HepG2 (cell line): ENCODE results near the gene PMM2. TPM values are rescaled to one million over a fixed set of nuclear protein-coding genes. Genes with fewer than 3 reads are reported as not detected.
A peak's percentile ranks its signal among the peaks of the same experiment; 100 is the strongest.

ENCODE experiments used
- ATAC-seq: fragments of 200-7000 bp; cut with Tn5 transposase; 3 replicates; pipeline ENCODE4 v1.9.1; 2020; ENCODE audit warnings: mild to moderate bottlenecking, moderate library complexity
- BruUV-seq: library from RNA; stranded (reverse); fragments of 400-500 nt; replicated peaks from 2 replicates; lab custom pipeline; 2021; lab: Mats Ljungman, UMichigan
- CTCF ChIA-PET: fragments of 300-600 bp; formaldehyde crosslinking; extraction: SDS; loops from one replicate; lab custom pipeline; 2021; ENCODE audit warnings: low total read pairs, inconsistent platforms, low intra/inter-chr PET ratio; lab: Yijun Ruan, JAX
- POLR2A ChIA-PET: fragments of 350-600 bp; sonication (Branson Sonifier 250); formaldehyde crosslinking; loops from one replicate; lab custom pipeline; 2020; ENCODE audit warnings: antibody characterized with exemption, inconsistent platforms; lab: Yijun Ruan, JAX
- DNase-seq: peaks from one replicate; pipeline ENCODE4 v3.0.0-alpha.2; 2015; ENCODE audit warnings: low spot score
- FAIRE-seq: peaks from 3 replicates; lab custom pipeline; 2011; peaks lifted over from hg19 to GRCh38; lab: Jason Lieb, UNC
- H2AFZ ChIP-seq: one replicate; pipeline ENCODE4 v1.6.1; 2011; ENCODE audit warnings: low read length, inconsistent platforms
- H3K27ac ChIP-seq: fragments of 300-600 bp; 3 replicates; pipeline ENCODE4 v1.8.0; 2011; ENCODE audit warnings: mixed run types, mild to moderate bottlenecking, mixed read lengths, low read length, inconsistent platforms; ENCODE audit not compliant: insufficient read depth; ENCODE audit errors: extremely low read length
- H3K27me3 ChIP-seq, 2 experiments: fragments of 200-600 bp in 1 of 2; 2 replicates in 1 of 2; 3 replicates in 1 of 2; pipeline versions ENCODE4 v1.6.0 to v1.8.0; 2011; ENCODE audit warnings: low read length in 2 of 2, mild to moderate bottlenecking in 2 of 2, moderate library complexity in 2 of 2, inconsistent platforms in 1 of 2; ENCODE audit not compliant: insufficient read depth in 2 of 2, control insufficient read depth in 1 of 2
- H3K36me3 ChIP-seq, 2 experiments: fragments of 200-600 bp in 1 of 2; replicated peaks in 1 of 2; 2 replicates in 1 of 2; 3 replicates in 1 of 2; pipeline versions ENCODE4 v1.5.1 to v1.8.0; 2011; ENCODE audit warnings: low read length in 2 of 2, inconsistent platforms in 1 of 2; ENCODE audit not compliant: insufficient read depth in 2 of 2, control insufficient read depth in 1 of 2
- H3K4me1 ChIP-seq: 2 replicates; pipeline ENCODE4 v1.5.1; 2012; ENCODE audit warnings: low read length, inconsistent platforms; ENCODE audit not compliant: insufficient read depth
- H3K4me2 ChIP-seq: 2 replicates; pipeline ENCODE4 v1.6.0; 2011; ENCODE audit warnings: low read depth, low read length, inconsistent platforms
- H3K4me3 ChIP-seq, 3 experiments: fragments of 200-600 bp in 1 of 3; sonication (generic), shearing (Covaris generic) in 1 of 3; replicated peaks in 1 of 3; 2 replicates each; pipeline ENCODE4 v1.5.1; 2011 to 2016; ENCODE audit warnings: low read length in 3 of 3, inconsistent platforms in 2 of 3, low read depth in 2 of 3, mild to moderate bottlenecking in 2 of 3, control low read depth in 1 of 3, mixed read lengths in 1 of 3; ENCODE audit not compliant: insufficient read depth in 1 of 3
- H3K79me2 ChIP-seq: one replicate; pipeline ENCODE4 v1.6.1; 2011; ENCODE audit warnings: low read length, inconsistent platforms; ENCODE audit not compliant: insufficient read depth
- H3K9ac ChIP-seq: 2 replicates; pipeline ENCODE4 v1.6.0; 2011; ENCODE audit warnings: mild to moderate bottlenecking, low read depth, low read length, inconsistent platforms; ENCODE audit not compliant: insufficient read depth
- H3K9me3 ChIP-seq: 2 replicates; pipeline ENCODE4 v1.5.1; 2012; ENCODE audit warnings: mild to moderate bottlenecking, low read length
- H4K20me1 ChIP-seq: 2 replicates; pipeline ENCODE4 v1.6.0; 2011; ENCODE audit warnings: inconsistent platforms, mild to moderate bottlenecking, low read length, moderate library complexity; ENCODE audit not compliant: insufficient read depth
- AGO2 ChIP-seq: fragments of 200-400 bp; formaldehyde crosslinking; optimal IDR thresholded peaks from 2 replicates; pipeline ENCODE3; 2017; ENCODE audit warnings: mild to moderate bottlenecking, low read depth, low read length, moderate library complexity
- ATF7-NPFF ChIP-seq: sonication (generic); formaldehyde crosslinking; IDR thresholded peaks from 2 replicates; pipeline ENCODE4 v1.8.1; 2023; ENCODE audit warnings: mild to moderate bottlenecking, low read depth, missing genetic modification reagents, moderate library complexity
- CCDC6 ChIP-seq: sonication (generic); formaldehyde crosslinking; IDR thresholded peaks from 2 replicates; pipeline ENCODE4 v1.8.1; 2022; ENCODE audit warnings: mild to moderate bottlenecking, missing genetic modification reagents, moderate library complexity
- CSRNP1 ChIP-seq: sonication (generic); formaldehyde crosslinking; IDR thresholded peaks from 2 replicates; pipeline ENCODE4 v1.8.1; 2023; ENCODE audit warnings: mild to moderate bottlenecking, missing genetic modification reagents
- FOXA1 ChIP-seq, 2 experiments: fragments of 450-650 bp in 1 of 2; sonication (generic) in 1 of 2; formaldehyde crosslinking in 1 of 2; IDR thresholded peaks; 2 replicates each; pipeline versions ENCODE4 v1.4.0 to v1.6.1; 2016 to 2020; ENCODE audit warnings: missing genetic modification reagents in 1 of 2
- KLF16 ChIP-seq, 2 experiments: sonication (generic) in 1 of 2; formaldehyde crosslinking in 1 of 2; IDR thresholded peaks; 2 replicates each; pipeline versions ENCODE4 v1.6.1 to v1.8.0; 2016 to 2023; ENCODE audit warnings: missing genetic modification reagents in 2 of 2, missing compliant biosample characterization in 1 of 2
- KMT2B ChIP-seq: IDR thresholded peaks from 2 replicates; pipeline ENCODE4 v1.6.1; 2016; ENCODE audit warnings: missing genetic modification reagents, missing compliant biosample characterization
- MZF1 ChIP-seq: sonication (generic); formaldehyde crosslinking; IDR thresholded peaks from 2 replicates; pipeline ENCODE4 v1.8.1; 2023; ENCODE audit warnings: mild to moderate bottlenecking, missing genetic modification reagents, borderline replicate concordance
- POLR2AphosphoS5 ChIP-seq: IDR thresholded peaks from 2 replicates; pipeline ENCODE4 v1.6.1; 2012; ENCODE audit warnings: low read depth, low read length
- RBFOX2 ChIP-seq: fragments of 200-400 bp; formaldehyde crosslinking; IDR thresholded peaks from 2 replicates; pipeline ENCODE4 v1.6.1; 2017; ENCODE audit warnings: low read depth, mild to moderate bottlenecking, low read length
- RBM22 ChIP-seq: fragments of 200-400 bp; formaldehyde crosslinking; optimal IDR thresholded peaks from 2 replicates; pipeline ENCODE3; 2017; ENCODE audit warnings: mild to moderate bottlenecking, low read length, moderate library complexity
- REPIN1 ChIP-seq: sonication (generic); formaldehyde crosslinking; IDR thresholded peaks from 2 replicates; pipeline ENCODE4 v1.8.0; 2022; ENCODE audit warnings: missing genetic modification reagents, low read depth, mild to moderate bottlenecking, borderline replicate concordance
- SCMH1 ChIP-seq: sonication (generic); formaldehyde crosslinking; IDR thresholded peaks from 2 replicates; pipeline ENCODE4 v1.9.0; 2021; ENCODE audit warnings: missing genetic modification reagents, mild to moderate bottlenecking, borderline replicate concordance
- ZNF253 ChIP-seq: sonication (generic); formaldehyde crosslinking; IDR thresholded peaks from 2 replicates; pipeline ENCODE4 v1.8.0; 2022; ENCODE audit warnings: mild to moderate bottlenecking, missing genetic modification reagents, borderline replicate concordance
- ZNF780A ChIP-seq: sonication (generic); formaldehyde crosslinking; IDR thresholded peaks from 2 replicates; pipeline ENCODE4 v1.8.0; 2022; ENCODE audit warnings: mild to moderate bottlenecking, missing genetic modification reagents, moderate library complexity
- WGBS: methylation state at CpG from one replicate; pipeline ENCODE4 v1.1.6; 2017; ENCODE audit warnings: low lambda C conversion rate; 5-methylcytosine and 5-hydroxymethylcytosine counted together
- in situ Hi-C: cut with HindIII; loops from 2 replicates; pipeline ENCODE4 v1.10.0; 2017; ENCODE audit warnings: low pct_unique_long_range_greater_than_20kb; ENCODE audit not compliant: extremely low pct_ligation_motif_present
- intact Hi-C: fragments of 100-400 bp; cut with micrococcal nuclease; formaldehyde crosslinking; loops from one replicate; pipeline ENCODE4 v1.10.0; 2022; ENCODE audit not compliant: unreplicated experiment
- polyA plus RNA-seq, 8 experiments: library from polyadenylated mRNA; depleted of rRNA in 3 of 8; stranded (reverse) in 7 of 8; unstranded in 1 of 8; fragments of >200 nt; fragmentation: Illumina TruSeq in 4 of 8; extraction: Trizol in 4 of 8; gene quantifications; 2 replicates each; pipeline versions ENCODE4 v1.2.1 to v1.2.3, GENCODE V29; 2011 to 2016; ENCODE audit warnings: low read depth in 4 of 8, missing spikeins in 1 of 8, mixed read lengths in 1 of 8; ENCODE audit not compliant: insufficient read depth in 1 of 8
- total RNA-seq, 5 experiments: library from RNA; depleted of rRNA; stranded (reverse); fragments of >200 nt; fragmentation: Illumina TruSeq; extraction: Trizol; gene quantifications; 2 replicates each; pipeline ENCODE4 v1.2.3, GENCODE V29; 2016; ENCODE audit warnings: low read depth in 1 of 5

PMM2 gene
- total and polyA plus RNA-seq, 2 of the 13 experiments (the other 11 are each of a cell fraction or from before 2014, with no cell fraction given): 52.2 to 93.7 TPM

GRCh38 chr16:8812162-8812843 is 14.7 kb downstream of the PMM2 start:
- Histone ChIP-seq H3K9me3 (no peaks in the 10 kb centered on the region), H3K9ac (no peak overlapping the region), H3K4me2 (no peak overlapping the region), H3K27ac (no peak overlapping the region), H3K27me3 (no peaks in the 10 kb centered on the region), H3K4me1 (no peaks in the 10 kb centered on the region), H2AFZ (no peak overlapping the region), H3K79me2 (peaks cover 4% of the 10 kb centered on the region), H3K4me3 (no peak overlapping the region), H3K36me3 (peaks cover 59 to 94% of the 10 kb centered on the region in 2 experiments), H4K20me1 (no peaks in the 10 kb centered on the region)
- intact Hi-C loops (no loop called here), in situ Hi-C loops (no loop called here)
- no TSS peak for BruUV-seq
- 87% methylated on average over 12 of the region's 12 CpGs for WGBS
- no peak for TF ChIP-seq CSRNP1 (CRISPR knock-in tag)
- TF ChIP-seq FOXA1 (IDR thresholded peaks at IDR 0.05): no peak
- 0 out of 2 replicates have a peak, but pooled peaks have one; percentile 23 for TF ChIP-seq FOXA1 (CRISPR knock-in tag; IDR thresholded peaks at IDR 0.05)
- TF ChIP-seq RBFOX2: peak; percentile 59
- POLR2A ChIA-PET: no interaction called here
- no peak for FAIRE-seq
- CTCF ChIA-PET: no interaction called here
- ATAC-seq: no peak
- no peak for DNase-seq

GRCh38 chr16:8814095-8814806 is 16.6 kb downstream of the PMM2 start:
- no peaks in the 10 kb centered on the region for H3K9me3 ChIP-seq
- H3K27me3 ChIP-seq: no peaks in the 10 kb centered on the region
- H2AFZ ChIP-seq: no peak overlapping the region
- DNase-seq (no peak), FAIRE-seq (no peak), ATAC-seq (no peak)
- H3K36me3 ChIP-seq: peaks cover 54 to 91% of the 10 kb centered on the region in 2 experiments
- no peak overlapping the region for H3K27ac ChIP-seq
- ChIA-PET CTCF (no interaction called here), POLR2A (interaction anchor here (1.2 kb wide), 1 partner anchor 138 kb away, joined by 5 read pairs; no protein-coding TSS in a partner anchor)
- WGBS: 91% methylated on average over 14 of the region's 14 CpGs
- H3K4me3 ChIP-seq: no peak overlapping the region
- intact Hi-C loops: no loop called here
- no TSS peak for BruUV-seq
- in situ Hi-C loops: no loop called here
- H4K20me1 ChIP-seq: peaks cover 3% of the 10 kb centered on the region; the same call in 1 of the 2 replicates
- no peak overlapping the region for H3K9ac ChIP-seq
- H3K4me2 ChIP-seq: no peak overlapping the region
- H3K79me2 ChIP-seq: no peaks in the 10 kb centered on the region
- no peaks in the 10 kb centered on the region for H3K4me1 ChIP-seq
- TF ChIP-seq SCMH1 (CRISPR knock-in tag): no peak
- no peak for TF ChIP-seq ZNF253 (CRISPR knock-in tag)
- TF ChIP-seq REPIN1 (CRISPR knock-in tag): no peak
- TF ChIP-seq RBM22: peak; percentile 81
- no peak for TF ChIP-seq CCDC6 (CRISPR knock-in tag)
- peak; percentile 48 for TF ChIP-seq AGO2
- TF ChIP-seq POLR2AphosphoS5: peak; percentile 31
- no peak for TF ChIP-seq ATF7-NPFF
- TF ChIP-seq KLF16 (CRISPR knock-in tag; IDR thresholded peaks at IDR 0.05): no peak
- no peak for TF ChIP-seq ZNF780A
- no peak for TF ChIP-seq MZF1 (CRISPR knock-in tag)
- no peak for TF ChIP-seq KMT2B (CRISPR knock-in tag)
